GM23338 (cell line): ENCODE data around the gene HYCC2. TPM values are rescaled to one million over a fixed set of nuclear protein-coding genes. Genes with fewer than 3 reads are reported as not detected.

Experiments used
- ATAC-seq: fragments of 200-7000 bp; cut with Tn5 transposase; 3 replicates; pipeline ENCODE4 v1.9.1; 2020
- DNase-seq: peaks from one replicate; pipeline ENCODE4 v3.0.0-alpha.2; 2015; ENCODE audit warnings: low spot score
- H2AFZ ChIP-seq: fragments of 200-600 bp; sonication (generic); 2 replicates; pipeline ENCODE4 v1.8.0; 2016; ENCODE audit warnings: antibody characterized with exemption, mild to moderate bottlenecking, moderate library complexity
- H3F3A ChIP-seq: fragments of 200-600 bp; sonication (generic); replicated peaks from 2 replicates; pipeline ENCODE4 v1.8.0; 2017; ENCODE audit warnings: antibody characterized with exemption, mixed run types, low read depth
- H3K27ac ChIP-seq: fragments of 200-600 bp; sonication (generic); 2 replicates; pipeline ENCODE4 v1.6.1; 2016; ENCODE audit warnings: low read depth
- H3K27me3 ChIP-seq: fragments of 200-600 bp; sonication (generic); 2 replicates; pipeline ENCODE4 v1.8.0; 2016; ENCODE audit warnings: mild to moderate bottlenecking, mixed run types, moderate library complexity; ENCODE audit not compliant: insufficient read depth
- H3K36me3 ChIP-seq: fragments of 200-600 bp; sonication (generic); 2 replicates; pipeline ENCODE4 v1.8.0; 2016; ENCODE audit warnings: mild to moderate bottlenecking; ENCODE audit not compliant: insufficient read depth
- H3K4me1 ChIP-seq: fragments of 200-600 bp; sonication (generic); 2 replicates; pipeline ENCODE4 v1.8.0; 2016; ENCODE audit warnings: mild to moderate bottlenecking, moderate library complexity; ENCODE audit not compliant: insufficient read depth
- H3K4me2 ChIP-seq: fragments of 200-600 bp; sonication (generic); 2 replicates; pipeline ENCODE4 v1.7.1; 2017; ENCODE audit warnings: mixed run types
- H3K4me3 ChIP-seq: fragments of 200-600 bp; sonication (generic); 2 replicates; pipeline ENCODE4 v1.6.1; 2016; ENCODE audit warnings: mixed run types
- H3K79me2 ChIP-seq: fragments of 200-600 bp; sonication (generic); replicated peaks from 2 replicates; pipeline ENCODE4 v1.8.0; 2017; ENCODE audit warnings: mild to moderate bottlenecking; ENCODE audit not compliant: insufficient read depth
- H3K9me2 ChIP-seq: fragments of 200-600 bp; sonication (generic); 2 replicates; pipeline ENCODE4 v1.8.0; 2017; ENCODE audit not compliant: insufficient read depth
- H4K20me1 ChIP-seq: fragments of 200-600 bp; sonication (generic); replicated peaks from 2 replicates; pipeline ENCODE4 v1.8.0; 2017; ENCODE audit warnings: mild to moderate bottlenecking; ENCODE audit not compliant: insufficient read depth
- H3K27ac Mint-ChIP-seq: 2 replicates; pipeline ENCODE4 v1.8.0; 2020; ENCODE audit warnings: inconsistent platforms, mild to moderate bottlenecking, moderate library complexity, mixed read lengths
- H3K27me3 Mint-ChIP-seq: 3 replicates; pipeline ENCODE4 v1.8.0; 2022; ENCODE audit warnings: low read depth, mild to moderate bottlenecking, moderate library complexity, mixed read lengths, inconsistent platforms; ENCODE audit not compliant: insufficient read depth, poor library complexity
- H3K36me3 Mint-ChIP-seq: 3 replicates; pipeline ENCODE4 v1.8.0; 2021; ENCODE audit warnings: low read depth, mild to moderate bottlenecking, inconsistent platforms, moderate library complexity, mixed read lengths
- H3K4me1 Mint-ChIP-seq: 3 replicates; pipeline ENCODE4 v1.8.0; 2020; ENCODE audit warnings: mild to moderate bottlenecking, inconsistent platforms, mixed read lengths
- H3K4me3 Mint-ChIP-seq: 3 replicates; pipeline ENCODE4 v1.8.0; 2021; ENCODE audit warnings: moderate library complexity, mild to moderate bottlenecking, inconsistent platforms, mixed read lengths
- H3K9me3 Mint-ChIP-seq: 3 replicates; pipeline ENCODE4 v1.8.0; 2020; ENCODE audit warnings: moderate library complexity, mild to moderate bottlenecking, inconsistent platforms, mixed read lengths
- CREB1 ChIP-seq: fragments of 250-450 bp; sonication (Bioruptor Pico); IDR thresholded peaks from 2 replicates; pipeline ENCODE4 v1.5.0; 2020; ENCODE audit warnings: low read depth, mild to moderate bottlenecking, moderate library complexity
- CTCF ChIP-seq, 2 experiments: fragments of 200-600 bp in 1 of 2; sonication (generic) in 1 of 2; conservative IDR thresholded peaks; 2 replicates each; pipeline versions ENCODE4 v1.5.1 to v1.6.1; 2016 to 2017; ENCODE audit warnings: antibody characterized with exemption in 2 of 2, low read depth in 2 of 2, mild to moderate bottlenecking in 2 of 2, moderate library complexity in 1 of 2
- ETS1 ChIP-seq: IDR thresholded peaks from 2 replicates; pipeline ENCODE4 v1.6.1; 2016; ENCODE audit warnings: antibody characterized with exemption
- EZH2 ChIP-seq: fragments of 200-600 bp; sonication (generic); IDR thresholded peaks from one replicate; pipeline ENCODE4 v1.8.0; 2017; ENCODE audit warnings: antibody characterized with exemption, mild to moderate bottlenecking, low read depth; ENCODE audit not compliant: unreplicated experiment
- EZH2phosphoT487 ChIP-seq: fragments of 200-600 bp; sonication (generic); IDR thresholded peaks from one replicate; pipeline ENCODE4 v1.8.1; 2018; ENCODE audit warnings: antibody characterized with exemption; ENCODE audit not compliant: unreplicated experiment
- JUNB ChIP-seq: IDR thresholded peaks from one replicate; pipeline ENCODE4 v1.6.1; 2016; ENCODE audit warnings: antibody characterized with exemption; ENCODE audit not compliant: unreplicated experiment
- POLR2AphosphoS5 ChIP-seq: IDR thresholded peaks from 2 replicates; pipeline ENCODE4 v1.6.1; 2016; ENCODE audit warnings: antibody characterized with exemption, low read depth
- REST ChIP-seq: IDR thresholded peaks from one replicate; pipeline ENCODE4 v1.6.1; 2018; ENCODE audit warnings: antibody characterized with exemption; ENCODE audit not compliant: unreplicated experiment
- STAT1 ChIP-seq: IDR thresholded peaks from one replicate; pipeline ENCODE4 v1.6.1; 2016; ENCODE audit warnings: antibody characterized with exemption; ENCODE audit not compliant: unreplicated experiment
- ZNF114 ChIP-seq: fragments of 250-450 bp; sonication (Bioruptor Pico); IDR thresholded peaks from 2 replicates; pipeline ENCODE4 v1.5.0; 2020; ENCODE audit warnings: mild to moderate bottlenecking, moderate library complexity
- ZNF331 ChIP-seq: fragments of 250-450 bp; sonication (Bioruptor Pico); IDR thresholded peaks from 2 replicates; pipeline ENCODE4 v1.5.0; 2020; ENCODE audit warnings: low read depth, mild to moderate bottlenecking, moderate library complexity
- polyA plus RNA-seq: library from polyadenylated mRNA; unstranded; fragments of >200 nt; fragmentation: Nextera tagmentation; extraction: Ambion mirVana; gene quantifications from 2 replicates; pipeline ENCODE4 v1.2.1, GENCODE V29; 2016
- total RNA-seq: library from RNA; depleted of rRNA; stranded (reverse); fragments of >200 nt; shearing (Covaris generic); gene quantifications from 2 replicates; pipeline ENCODE4 v1.2.3, GENCODE V29; 2014

HYCC2 gene
- total and polyA plus RNA-seq, 2 experiments from 2014 or later, result 2.4 to 4.8 TPM

GRCh38 chr2:201105759-201106158 lies 34.3 kb upstream of the HYCC2 start (continued):
- TF ChIP-seq EZH2phosphoT487 (no peak), JUNB (no peak), REST (no peak)

GRCh38 chr2:201100497-201100896 lies 29.0 kb upstream of the HYCC2 start:
- H3F3A ChIP-seq, result no peaks in the 10 kb centered on the region
- no peak overlapping the region for H3K4me3 ChIP-seq
- no peaks in the 10 kb centered on the region for H3K36me3 ChIP-seq
- Mint-ChIP-seq H3K36me3 (no peaks in the 10 kb centered on the region), H3K9me3 (no peaks in the 10 kb centered on the region), H3K27ac (no peak overlapping the region), H3K27me3 (peaks cover 6% of the 10 kb centered on the region), H3K4me3 (no peak overlapping the region), H3K4me1 (no peaks in the 10 kb centered on the region)
- H3K27ac ChIP-seq, result no peak overlapping the region
- ATAC-seq (no peak), DNase-seq (no peak)
- H3K9me2 ChIP-seq, result no peaks in the 10 kb centered on the region
- no peak for TF ChIP-seq ZNF331 (CRISPR knock-in tag)
- TF ChIP-seq EZH2phosphoT487, result no peak
- TF ChIP-seq ZNF114 (CRISPR knock-in tag), result no peak
- TF ChIP-seq CREB1 (CRISPR knock-in tag), result no peak
- TF ChIP-seq EZH2, result no peak
- no peak for TF ChIP-seq ETS1
- TF ChIP-seq CTCF (conservative IDR thresholded peaks at IDR 0.05; ENCODE audit: low read depth in 2 of 2), result no peak
- no peak for TF ChIP-seq REST
- TF ChIP-seq STAT1, result no peak
- no peak for TF ChIP-seq POLR2AphosphoS5
- no peak overlapping the region for H2AFZ ChIP-seq
- H3K4me2 ChIP-seq, result no peak overlapping the region
- no peaks in the 10 kb centered on the region for H4K20me1 ChIP-seq
- no peaks in the 10 kb centered on the region for H3K4me1 ChIP-seq
- no peaks in the 10 kb centered on the region for H3K79me2 ChIP-seq
- no peaks in the 10 kb centered on the region for H3K27me3 ChIP-seq
